GM21723 (cell line): ENCODE data around the gene PECR.
A peak's percentile ranks its signal among the peaks of the same experiment; 100 is the strongest.
"Not testable (repeated sequence)": the region's sequence is repeated elsewhere in the genome, so short reads cannot be mapped to it uniquely, and the experiment has no call there.

Experiments
- ATAC-seq: cut with Tn5 transposase; IDR thresholded peaks from one replicate; pipeline ENCODE4 v1.9.1; 2021; ENCODE audit warnings: mild to moderate bottlenecking, moderate library complexity; ENCODE audit not compliant: unreplicated experiment

The PECR gene

DNA sequence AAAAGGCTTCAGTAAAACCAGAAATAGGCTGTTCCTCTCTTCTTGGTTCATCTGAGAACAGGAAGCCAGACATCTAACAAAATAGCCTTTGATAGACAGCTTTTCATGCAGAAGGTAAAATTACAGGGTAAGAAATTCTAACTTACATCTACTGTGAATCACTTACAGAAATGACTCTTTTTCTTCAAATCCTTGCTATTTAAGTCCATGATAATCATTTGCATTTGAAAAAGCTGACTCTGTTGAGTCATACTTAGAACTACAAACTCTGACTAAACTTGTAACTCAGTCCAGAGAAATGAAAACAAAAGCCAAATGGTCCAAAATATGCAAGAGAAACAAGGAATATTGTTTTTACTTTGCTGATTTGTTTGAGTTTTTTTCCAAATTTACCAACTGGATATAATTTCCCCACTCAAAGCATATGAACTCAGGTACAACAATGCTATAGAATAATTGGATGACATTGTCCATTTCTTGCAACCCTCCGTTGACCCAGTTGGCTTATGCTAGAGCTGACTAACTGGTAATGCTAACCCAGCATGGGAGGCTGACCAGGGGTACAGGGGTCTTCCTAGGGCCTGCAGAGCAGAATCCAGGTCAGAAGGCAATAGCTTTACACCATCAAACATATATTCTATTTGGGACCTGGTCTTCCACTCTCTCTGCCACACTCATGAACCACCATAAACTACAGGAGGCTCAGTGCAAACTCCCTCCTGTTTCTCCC is 49.5 kb downstream of the PECR start:
- ATAC-seq, result peak; percentile 78

DNA sequence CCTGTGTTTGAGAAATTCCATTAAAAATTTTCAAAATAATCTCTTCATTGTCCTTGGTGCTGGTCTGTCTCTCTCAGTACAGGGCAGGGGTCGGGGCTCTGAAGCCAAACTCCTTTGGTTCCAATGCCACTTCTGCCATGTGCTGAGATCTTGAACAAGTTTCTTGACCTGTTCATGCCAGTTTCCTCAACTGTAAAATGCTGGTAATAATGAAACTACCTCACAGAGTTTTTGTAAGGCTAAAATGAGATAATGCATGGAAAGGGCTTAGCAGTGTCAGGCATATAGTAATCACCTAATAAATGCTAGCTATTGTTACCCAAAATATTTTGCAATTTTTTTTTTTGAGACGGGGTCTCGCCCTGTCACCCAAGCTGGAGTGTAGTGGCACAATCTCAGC is 51.4 kb downstream of the PECR start:
- ATAC-seq, result no peak

DNA sequence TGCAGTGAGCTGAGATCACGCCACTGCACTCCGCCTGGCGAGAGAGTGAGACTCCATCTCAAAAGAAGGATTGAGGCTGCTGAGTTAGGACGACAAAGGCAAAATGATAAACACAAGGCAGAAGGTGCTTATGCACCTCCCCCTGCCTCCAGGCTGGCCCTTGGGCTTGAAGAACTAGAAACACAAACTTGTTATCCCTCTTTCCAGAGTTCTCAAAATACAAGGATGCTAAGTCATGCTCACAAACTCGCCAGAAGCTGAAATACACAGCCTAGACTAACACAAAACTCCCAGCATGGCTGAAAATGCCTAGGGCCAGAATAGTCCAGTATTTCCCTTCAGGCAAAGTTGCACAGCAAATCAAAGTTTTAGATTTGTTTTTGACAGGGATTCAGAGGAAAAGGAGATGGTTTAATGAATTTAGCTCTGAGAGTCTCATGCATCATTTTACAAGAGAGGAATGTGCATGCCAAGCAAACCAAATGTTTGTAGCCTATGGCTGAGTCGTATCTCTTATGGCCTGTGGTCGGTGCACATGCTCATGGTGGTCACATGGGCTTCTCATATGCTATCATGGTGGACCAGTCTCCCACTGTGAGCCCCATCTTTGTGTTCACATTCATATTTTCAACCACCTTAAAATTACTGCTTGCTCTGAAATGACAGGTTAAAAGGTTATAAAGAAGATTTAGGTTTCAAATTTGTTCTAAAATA is 52.0 kb downstream of the PECR start:
- ATAC-seq, result no peak

DNA sequence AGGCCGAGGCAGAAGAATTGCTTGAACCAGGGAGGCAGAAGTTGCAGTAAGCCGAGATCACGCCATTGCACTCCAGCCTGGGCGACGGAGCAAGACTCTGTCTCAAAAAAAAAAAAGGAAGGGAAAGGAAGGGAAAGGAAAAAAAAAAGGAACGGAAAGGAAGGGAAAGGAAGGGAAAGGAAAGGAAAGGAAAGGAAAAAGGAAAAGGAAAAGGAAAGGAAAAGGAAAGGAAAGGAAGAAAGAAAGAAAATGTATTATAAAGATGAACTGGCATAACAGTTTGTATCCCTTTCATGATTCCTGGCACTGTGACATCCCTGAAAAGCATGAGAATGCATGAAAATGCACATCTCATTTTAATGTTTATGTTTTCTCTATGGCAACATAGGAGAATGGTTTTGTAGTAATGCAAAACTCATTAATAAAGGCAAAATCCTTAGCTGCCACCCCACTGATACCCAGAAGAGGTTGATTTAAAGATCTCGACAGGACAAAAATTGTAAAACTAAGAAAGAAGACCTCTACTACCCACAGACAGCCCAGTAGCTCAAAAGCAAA is 56.8 kb downstream of the PECR start:
- no peak for ATAC-seq

DNA sequence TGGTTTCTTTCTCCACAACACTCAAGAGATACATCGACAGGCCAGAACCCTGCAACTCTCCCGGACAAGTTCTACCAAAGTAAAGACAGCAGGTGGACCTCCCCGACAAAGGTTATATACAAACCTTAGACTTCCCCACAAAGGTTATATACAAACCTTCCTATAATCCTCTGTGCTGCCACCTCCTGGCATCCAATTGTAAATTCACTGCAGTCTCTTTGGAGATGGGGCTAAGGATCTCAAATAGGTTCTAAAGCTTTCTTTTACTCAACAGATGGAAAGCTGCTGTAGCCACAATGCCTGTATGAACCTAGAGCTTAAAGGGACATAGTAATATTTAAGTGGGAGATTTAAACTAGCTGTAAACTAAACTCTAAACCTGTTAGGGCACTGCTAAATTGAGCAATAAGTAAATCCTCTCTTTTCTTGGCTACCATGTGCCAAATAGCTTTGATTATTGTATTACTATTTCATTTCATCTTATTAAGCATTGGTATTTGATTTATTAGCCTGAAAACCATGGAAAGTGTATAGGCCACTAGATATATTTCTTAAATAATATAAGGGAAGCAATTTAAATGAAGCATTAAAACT is 58.5 kb downstream of the PECR start:
- ATAC-seq, result peak; percentile 90

DNA sequence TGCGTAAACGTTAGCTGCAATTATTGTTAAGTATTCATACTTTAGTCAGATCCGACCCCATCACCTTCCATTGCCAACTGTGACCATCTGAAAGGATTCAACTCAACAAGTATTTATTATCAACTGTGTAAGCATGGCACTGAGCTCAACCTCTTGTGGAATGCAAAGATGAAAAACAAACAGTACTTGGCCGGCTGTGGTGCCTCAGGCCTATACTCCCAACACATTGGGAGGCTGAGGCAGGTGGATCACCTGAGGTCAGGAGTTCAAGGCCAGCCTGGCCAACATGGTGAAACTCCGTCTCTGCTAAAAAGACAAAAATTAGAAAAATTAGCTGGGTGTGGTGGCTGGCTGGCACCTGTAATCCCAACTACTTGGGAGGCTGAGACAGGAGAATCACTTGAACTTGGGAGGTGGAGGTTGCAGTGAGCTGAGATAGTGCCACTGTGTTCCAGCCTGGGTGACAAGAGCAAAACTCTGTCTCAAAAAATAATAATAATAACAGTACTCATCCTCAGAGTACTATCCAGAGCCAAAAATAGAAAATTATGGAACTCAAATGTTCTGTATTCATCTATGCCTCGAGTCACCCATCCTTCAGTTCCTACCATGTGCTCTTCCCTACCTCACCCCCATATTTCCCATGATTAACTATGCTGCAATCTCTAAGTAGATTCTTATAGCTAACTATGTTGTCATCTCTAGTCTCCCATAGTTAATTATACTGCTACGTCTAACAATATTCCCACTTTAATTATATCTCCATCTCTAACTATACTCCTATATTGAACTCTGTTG is 59.6 kb downstream of the PECR start:
- no peak for ATAC-seq

DNA sequence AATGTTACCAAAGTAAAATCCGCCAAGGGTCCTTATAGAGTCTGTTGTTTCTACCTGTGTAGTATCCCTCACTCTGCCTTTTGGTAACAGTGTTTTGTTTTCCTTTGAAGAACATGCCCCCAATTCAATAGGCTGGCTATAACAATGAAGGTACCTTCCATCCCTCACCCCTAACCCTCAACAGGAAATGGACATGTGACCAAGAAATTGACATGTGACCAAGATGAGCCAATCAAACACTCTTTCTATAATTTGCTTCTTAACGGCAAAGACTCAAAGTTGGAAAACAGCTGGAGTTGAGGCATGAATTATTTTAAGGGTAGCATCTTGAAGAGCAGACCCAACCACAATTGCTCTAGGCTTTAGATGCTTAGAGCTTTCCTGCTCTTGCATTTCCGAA is 62.9 kb downstream of the PECR start:
- no peak for ATAC-seq

DNA sequence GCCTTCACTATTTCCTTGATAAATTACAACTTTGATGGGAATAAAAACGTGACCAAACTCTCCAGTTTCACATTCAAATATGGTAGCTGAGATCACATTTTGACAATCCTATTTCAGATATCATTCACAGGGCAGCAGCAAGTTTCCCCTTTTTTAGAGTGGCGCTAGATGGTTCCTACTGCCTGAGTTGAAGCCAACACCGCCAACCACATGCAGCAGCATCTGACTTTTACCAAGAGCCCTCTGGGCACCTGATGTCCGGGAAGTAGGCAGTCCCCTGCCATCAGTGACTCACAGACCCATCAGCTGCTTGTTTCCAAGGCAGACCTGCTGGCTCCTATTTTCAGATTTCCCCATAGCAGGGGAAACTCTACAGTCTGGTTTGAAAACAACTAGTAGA is 64.2 kb downstream of the PECR start:
- ATAC-seq, result peak; percentile 33

DNA sequence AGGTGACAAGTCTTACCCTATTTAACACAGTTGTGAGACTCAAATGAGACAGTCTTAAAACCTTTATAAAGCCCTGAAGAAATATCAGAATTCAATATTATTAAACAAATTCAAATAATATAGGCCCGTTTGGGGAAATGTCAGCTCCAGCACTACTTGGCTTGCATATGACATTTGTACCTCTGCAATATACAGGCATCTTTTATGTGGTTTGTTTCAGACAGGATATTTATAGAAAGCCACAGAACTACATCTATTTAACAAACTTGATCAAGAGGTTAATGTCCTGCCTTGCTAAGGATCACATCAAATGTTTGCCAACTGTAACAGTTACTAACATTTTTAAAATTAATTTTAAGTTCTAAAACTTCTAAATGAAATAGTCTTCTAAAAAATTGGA is 65.0 kb downstream of the PECR start:
- no peak for ATAC-seq

DNA sequence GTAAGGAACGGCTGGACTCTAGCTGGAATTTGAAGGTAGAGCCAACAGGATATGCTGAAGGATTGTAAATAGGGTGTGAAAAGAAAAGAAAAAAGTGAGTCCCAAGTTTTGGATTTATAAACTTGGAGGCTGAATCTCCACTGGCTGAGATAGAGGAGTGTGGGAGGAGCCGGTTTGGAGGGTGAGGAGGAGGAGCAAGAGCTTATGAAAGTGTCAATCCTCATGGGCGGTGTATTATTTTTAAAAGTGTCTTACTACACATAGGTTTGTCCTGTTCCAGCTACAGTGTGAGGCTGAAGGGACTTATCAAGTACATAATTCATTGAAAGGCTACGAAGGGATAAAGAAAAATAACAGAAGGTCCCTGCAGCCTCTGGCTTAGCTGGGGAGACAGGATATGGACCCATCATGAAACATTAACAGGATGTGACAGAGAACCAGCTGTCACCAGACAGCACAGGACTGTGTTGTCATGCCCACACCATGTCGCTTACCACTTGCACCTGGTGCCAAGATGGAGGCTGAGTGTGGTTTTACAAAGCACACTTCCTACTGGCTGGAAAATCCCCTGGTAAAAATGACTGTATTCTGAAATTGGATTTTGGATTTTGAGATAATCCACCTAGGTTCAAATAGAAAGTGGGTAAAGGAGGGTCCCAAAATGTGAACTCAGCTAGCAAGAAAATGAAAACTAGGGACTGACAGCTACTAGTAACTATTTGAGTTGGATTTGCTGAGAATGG is 65.7 kb downstream of the PECR start:
- ATAC-seq, result peak; percentile 80

DNA sequence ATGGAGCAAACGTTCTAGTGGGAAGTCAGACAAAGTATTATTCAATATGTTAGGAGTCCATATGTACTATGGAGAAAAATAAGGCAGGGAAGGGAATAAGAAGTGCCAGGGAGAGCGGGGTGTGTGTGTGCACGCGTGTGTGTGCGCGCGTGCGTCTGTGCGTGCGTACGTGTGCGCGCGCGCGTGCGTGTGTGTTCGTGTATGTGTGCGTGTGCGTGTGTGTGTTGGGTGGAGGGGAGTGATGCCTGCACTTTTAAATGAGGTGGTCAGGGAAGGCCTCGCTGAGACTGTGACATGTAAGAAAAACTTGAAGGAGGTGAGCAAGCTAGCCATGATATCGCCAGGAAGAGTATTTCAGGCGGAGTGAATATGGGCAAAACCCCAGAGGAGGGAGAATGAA is 66.6 kb downstream of the PECR start:
- no peak for ATAC-seq

DNA sequence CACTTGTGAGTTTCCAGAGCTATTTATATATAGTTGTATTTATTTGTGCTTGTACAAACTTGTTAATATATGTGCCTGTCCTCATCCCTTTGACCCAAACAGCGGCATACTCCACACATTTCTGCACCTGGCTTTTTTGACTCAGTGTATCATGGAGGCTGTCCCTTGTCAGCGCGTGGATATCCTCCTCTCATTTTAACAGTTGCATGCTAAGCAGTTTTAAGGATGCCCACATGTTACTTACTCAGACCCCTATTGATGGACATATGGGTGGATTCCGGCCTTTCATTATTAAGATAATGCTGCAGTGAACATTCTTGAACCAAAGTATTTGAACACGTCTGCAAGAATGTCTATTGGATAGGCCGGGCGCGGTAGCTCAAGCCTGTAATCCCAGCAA is 67.6 kb downstream of the PECR start:
- no peak for ATAC-seq

DNA sequence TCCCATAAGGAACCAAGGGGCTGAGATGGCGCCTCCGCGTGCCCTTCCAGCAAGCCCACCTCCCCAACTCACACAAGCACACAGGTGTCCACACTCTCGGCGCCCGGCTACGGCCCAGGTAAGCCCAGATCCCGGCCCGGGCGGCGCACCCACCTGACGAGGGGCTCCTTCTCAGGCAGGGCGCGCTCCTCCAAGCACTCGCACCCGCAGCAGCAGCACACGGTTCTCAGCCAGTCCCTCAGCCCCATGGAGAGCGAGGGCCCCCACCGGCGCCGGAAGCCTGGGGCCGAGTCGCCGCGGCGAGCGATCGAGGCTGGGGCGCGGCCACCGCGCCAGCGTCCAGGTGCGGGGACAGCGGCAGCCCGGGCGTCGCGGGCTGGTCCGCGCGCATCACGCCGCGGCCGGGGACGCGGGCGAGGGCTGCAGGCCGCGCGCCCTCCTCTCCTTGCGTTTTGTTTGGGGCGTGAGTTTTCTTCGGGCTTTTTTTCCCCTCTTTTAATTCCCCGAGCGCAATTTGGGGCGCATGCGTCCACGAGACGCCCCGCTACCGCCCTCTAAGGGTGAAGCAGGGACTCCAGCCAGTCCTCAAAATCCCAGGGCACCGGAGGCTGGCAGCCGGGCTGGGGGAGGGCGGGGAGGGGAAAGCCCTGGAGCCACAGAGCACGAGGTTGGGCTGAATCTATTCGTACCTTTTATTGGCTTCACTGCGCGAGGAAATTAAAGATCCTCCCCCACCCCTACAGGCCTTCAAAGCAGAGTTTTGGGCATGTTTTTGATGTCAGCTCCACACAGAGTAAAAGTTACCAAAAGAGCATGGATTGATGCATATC is 68.3 kb downstream of the PECR start, which contains the start of gene MREG:
Gene MREG (minus strand): TSS at position 472 of the 830 bp plus-strand sequence. CDS start 224 bp downstream, at position 248.
- peak; percentile 48 for ATAC-seq

DNA sequence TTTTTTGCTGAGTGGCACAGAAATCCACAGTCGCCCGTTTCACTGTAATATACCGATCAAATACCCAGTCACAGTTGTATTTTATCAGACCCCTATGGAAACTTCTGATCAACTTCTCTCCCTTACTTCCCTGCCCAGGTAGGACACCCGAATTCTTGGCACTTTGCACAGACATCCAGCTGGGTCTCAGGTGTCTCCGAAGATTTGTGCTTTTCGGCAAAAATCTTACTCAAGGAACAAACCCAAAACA is 68.9 kb downstream of the PECR start:
- ATAC-seq, result no peak

DNA sequence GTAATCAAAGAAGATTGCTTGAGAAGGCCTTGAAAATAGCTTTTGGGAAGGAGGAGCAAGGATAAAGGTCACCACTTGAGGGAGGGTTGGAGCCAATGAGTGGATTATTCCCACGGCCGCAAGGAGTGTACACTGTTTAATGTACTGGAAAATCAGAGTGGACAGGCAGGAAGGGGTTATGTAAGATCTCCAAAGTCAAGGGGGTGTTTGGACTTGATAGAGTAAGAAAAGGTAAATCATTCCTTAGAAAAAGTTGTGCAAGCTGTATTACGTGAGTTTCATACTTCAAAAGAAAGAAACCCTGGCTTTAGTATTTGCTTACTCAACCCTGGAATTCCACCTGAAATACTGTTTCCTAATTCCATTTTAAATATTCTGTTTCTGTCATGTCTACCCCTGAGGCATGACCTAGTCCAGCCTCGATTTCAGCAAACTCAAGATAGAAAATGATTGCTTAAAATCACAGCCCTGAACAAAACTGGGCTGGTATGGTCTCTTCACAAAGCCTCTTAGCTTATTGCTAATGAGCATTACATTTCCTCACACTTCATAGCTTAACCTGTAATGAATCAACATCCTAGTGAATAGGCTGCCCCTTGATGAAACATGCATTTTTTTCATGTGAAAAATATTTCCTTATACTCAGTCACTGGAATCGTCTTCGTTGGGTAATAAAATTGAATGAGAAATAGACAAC is 69.3 kb downstream of the PECR start:
- ATAC-seq, result no peak

DNA sequence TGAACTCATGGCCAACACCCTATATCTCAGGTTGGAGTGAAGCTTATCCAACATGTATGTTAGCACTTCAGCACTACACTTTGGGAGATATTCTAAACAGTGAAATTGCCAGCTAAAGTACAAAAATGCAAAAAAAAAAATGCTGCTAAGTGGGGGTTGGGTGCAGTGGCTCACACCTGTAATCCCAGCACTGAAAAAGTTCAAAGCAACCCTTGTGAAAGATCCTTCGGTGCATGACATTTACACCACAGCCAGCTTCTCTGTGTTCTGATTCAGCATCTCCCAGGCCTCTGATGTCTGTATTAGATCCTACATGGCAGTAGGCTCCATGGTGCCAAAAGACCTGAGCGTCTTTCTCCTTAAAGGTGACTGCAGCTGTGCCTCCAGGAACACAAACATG is 72.4 kb downstream of the PECR start:
- ATAC-seq, result not testable (repeated sequence)

DNA sequence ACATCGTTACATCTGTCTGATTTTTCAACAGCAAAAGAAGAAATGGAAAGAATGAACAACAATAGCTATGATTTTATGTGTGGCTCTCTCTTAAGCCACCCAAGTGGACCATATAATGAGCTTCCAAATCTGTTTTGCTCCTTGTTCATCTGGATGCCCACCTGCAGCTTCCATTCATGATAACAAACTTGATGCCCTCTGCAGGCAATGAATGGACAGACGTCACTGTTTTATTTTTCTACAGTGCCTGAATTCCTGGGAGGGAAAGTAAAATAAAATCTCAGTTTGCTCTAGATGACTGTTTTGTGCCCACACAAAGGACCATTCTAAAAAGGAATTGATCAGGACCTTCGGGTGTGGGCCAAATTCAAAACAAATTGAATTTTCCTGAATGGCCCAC is 73.2 kb downstream of the PECR start:
- ATAC-seq, result no peak

DNA sequence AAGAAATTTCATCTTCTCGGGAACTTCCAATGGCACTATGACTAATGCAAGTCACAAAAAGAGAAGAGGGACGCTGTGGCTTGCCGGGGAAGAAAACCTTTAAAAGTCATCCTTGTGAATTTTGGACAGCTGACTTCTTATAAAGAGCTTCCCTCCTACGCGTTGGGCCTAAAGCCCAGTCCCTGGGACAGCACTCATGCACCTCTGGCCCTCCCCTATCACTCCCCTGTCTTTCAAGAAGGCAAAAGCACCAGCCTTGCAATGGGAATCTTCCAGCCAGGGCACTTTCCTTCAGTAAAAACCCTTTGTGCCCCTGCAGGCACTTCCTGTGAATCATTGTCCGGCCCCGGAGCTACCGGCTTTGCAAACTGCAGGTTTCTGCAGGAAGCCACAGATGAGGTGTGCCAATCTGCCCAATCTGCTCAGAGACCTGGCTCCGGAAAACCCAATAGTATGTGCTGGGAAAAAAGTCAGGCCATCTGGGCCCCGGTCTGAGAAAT is 75.4 kb downstream of the PECR start:
- peak; percentile 39 for ATAC-seq

DNA sequence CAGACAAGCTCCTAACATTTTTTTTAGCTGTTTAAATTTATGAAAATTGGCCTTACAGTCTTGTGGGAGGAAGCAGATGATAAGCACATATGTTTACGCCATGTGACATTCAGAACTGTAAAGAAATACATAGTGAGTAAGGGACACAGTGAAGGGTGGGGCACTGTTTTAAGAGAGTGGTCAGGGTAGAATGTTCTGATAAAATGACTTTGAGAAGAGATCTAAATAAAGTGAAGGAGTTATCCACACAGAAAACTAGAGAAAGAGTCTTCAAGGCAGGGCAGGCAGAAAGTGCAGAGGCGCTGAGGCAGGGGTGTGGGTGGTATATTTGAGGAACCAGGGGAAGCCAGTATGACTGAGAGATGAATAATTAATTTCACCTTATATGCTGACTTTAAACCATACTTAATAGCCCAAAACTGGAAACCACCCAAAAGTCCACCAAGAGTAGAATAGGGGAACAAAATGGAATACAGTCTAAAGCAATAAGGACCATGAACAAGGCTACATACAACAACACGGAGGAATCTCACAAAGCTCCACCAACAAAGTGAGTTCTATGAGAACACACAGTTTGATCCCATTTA is 76.8 kb downstream of the PECR start:
- no peak for ATAC-seq
